HG03342 (cell line): ENCODE results near the gene RNF169.

Source experiments
- ATAC-seq: cut with Tn5 transposase; IDR thresholded peaks from one replicate; pipeline ENCODE4 v1.9.1; 2021; ENCODE audit warnings: mild to moderate bottlenecking, moderate library complexity; ENCODE audit not compliant: unreplicated experiment

Gene RNF169

GRCh38 chr11:74748211-74749126 lies at the start of gene RNF169:
Gene RNF169 (plus strand): TSS chr11:74748849. CDS start chr11:74748881, 32 bp downstream.
- ATAC-seq = peak; percentile 98

DNA sequence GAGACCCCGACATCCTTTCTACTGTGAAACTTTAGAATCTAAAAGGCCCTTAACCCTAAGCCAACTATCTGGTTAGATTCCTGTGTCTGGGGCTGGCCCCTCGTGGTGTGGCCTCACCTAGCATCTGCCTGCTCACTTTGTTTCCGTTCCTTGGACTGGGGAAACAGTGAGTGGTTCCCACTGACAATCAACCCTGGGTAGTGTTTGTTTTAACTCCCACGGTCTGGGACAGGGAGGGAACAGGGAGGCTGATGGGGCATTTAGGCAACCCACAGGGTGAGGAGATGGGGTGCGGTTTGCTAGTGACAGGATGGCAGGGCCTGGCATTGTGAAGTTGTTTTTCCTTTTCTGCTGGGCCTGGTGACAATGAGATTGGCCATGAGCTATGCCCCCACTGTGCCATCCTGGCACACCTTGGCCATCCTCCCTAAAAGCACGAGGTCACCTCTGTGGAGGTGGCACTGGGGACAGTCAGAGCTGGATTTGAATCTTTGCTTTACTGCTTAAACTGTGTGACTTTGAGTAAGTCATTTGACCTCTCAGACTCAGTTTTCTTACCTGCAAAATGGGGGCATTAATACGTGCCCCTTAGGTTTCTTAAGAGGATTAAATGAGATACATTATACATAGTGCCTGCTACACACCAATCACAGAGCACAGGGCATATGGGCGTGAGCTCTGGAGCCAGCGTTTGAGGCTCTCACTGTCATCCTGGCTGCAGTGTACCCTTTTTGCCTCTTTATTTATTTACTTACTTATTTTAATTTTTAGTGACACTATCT lies 48.8 kb upstream of the RNF169 start:
- no peak for ATAC-seq

DNA sequence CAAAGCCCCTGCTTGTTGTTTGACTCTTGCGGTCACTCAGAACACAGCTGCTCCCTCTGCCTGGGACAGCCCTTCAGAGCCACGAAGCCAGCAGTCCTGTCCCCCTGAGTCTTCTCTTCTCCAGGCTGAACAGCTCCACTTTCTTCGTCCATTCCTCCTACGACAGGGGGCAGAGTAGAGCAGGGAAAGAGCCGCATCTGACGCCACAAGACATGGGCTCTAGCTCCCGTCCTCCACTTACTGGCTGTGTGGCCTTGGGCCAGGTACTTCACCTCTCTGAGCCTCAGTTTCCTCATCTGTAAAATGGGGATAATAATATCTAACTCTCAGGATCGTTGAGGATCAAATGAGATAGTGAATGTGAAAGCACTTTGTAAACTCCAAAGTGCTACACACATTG lies 47.3 kb upstream of the RNF169 start:
- no peak for ATAC-seq

GRCh38 chr11:74702383-74703007 lies 46.2 kb upstream of the RNF169 start:
- no peak for ATAC-seq

GRCh38 chr11:74703211-74703610 lies 45.4 kb upstream of the RNF169 start:
- ATAC-seq = no peak

- no peak for ATAC-seq
These were observed 41.5 kb upstream of the RNF169 start for GRCh38 chr11:74707182-74707581.

- ATAC-seq = no peak
These were observed 40.8 kb upstream of the RNF169 start for GRCh38 chr11:74707602-74708510.

- ATAC-seq = no peak
These were observed 39.5 kb upstream of the RNF169 start for GRCh38 chr11:74709175-74709574.

GRCh38 chr11:74710281-74710938 lies 38.2 kb upstream of the RNF169 start:
- no peak for ATAC-seq

DNA sequence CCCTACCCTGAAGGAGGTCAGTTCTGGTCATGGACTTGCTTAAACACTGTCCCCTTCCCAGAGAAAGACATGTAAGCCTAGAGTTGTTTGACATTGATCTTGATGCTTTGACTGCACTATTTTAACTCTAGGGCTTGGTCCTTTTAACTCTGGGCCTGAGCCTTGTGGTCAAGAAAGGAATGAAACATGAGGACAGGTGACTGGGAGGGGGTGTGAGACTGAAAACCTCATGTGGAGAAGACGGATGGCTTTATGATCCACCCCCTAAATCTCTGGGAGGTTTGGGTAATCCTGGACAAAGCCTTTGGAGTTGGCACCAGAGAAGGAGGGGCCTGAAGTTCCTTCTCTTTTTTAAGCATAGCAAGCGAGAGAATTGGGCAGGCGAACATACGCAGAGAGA lies 35.0 kb upstream of the RNF169 start:
- ATAC-seq = no peak

DNA sequence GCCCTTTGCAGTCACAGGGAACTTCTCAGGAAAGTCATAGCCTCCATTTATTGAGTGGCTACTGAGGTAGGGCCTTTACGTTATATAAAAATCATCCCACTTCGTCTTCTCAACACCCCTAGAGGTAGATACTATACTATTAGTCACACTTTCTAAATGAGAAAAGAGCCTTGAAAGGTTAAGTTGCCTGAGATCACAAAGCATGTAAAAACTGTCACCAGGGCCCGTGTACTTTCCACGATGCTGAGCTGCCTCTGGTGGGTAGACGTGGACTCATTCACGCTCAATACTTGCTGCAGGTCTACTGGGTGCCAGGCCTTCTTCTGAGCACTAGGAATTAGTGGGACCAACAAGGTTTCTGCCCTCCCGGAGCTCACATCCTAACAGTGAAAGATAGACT lies 33.7 kb upstream of the RNF169 start:
- ATAC-seq = no peak

DNA sequence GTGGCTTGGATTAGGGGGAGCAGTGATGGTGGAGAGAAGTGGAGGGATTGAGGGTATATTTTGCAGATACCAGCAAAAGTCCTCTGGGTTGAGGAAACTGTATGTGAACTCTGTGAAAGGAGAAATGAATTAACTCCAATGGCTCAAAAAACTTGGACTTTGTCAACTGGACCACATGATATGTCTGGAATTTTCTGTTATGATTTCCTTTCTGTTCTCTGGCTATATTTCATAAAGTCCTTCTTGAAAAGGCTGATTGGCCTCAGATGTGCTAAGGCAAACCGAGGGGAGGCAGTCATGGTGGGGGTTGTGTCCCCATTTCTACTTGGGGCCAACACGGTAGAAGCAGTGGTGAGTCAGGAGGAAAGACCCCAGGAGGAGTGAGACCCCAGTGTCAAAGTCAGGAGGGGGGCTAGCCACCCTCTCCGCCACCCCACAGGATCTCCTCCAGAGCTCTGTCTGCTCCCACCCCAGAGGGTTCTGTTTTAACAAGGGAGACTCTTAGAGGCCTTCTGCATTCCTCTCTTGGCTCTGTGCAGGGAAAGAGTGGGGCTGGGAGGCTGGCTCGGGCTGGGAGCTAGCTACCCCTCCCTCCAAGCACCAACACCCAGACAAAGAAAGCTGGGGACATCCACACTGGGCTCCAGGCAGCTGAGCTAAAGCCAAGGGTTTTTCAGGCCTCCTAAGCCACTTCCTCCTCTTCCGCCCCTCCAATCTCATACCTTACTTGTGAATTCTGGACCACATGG lies 31.3 kb upstream of the RNF169 start:
- no peak for ATAC-seq

DNA sequence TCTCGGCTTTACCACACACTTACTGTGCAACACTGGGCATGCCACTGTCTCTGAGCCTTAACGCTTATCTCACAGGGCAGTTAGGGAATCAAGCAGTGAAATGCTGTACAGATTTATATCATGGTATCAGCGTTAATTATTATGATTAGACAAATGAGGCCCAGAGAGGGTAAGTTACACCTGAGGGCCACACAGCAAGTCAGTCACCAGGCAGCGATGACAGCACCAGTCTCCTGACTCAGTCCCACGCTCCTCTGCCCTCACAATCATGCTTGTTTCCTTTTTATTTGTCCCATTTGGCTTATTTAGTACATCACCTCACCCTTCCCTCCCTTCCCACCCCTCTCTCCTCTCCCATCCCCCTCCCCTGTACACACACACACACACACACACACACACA lies 29.6 kb upstream of the RNF169 start:
- no peak for ATAC-seq

- no peak for ATAC-seq
These were observed 27.8 kb upstream of the RNF169 start for GRCh38 chr11:74720596-74721478.

DNA sequence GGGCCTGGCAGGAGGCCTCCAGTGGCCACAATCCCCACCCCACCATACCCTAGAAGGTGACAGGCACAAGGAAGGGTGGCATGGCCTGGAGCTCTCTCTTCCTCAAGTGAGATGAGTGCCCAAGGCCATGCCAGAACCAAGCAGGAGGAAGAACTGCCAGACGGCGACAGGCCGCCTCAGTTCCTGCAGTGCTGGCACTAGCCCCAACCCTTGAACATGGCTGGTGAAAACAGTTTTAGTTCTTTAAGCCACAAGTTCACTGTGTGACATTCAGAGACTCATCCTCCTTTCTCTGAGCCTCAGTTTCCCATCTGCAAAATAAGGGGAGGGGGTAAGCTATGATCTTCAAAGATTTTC lies 27.2 kb upstream of the RNF169 start:
- no peak for ATAC-seq

- no peak for ATAC-seq
These were observed 25.1 kb upstream of the RNF169 start for GRCh38 chr11:74723511-74723910.

DNA sequence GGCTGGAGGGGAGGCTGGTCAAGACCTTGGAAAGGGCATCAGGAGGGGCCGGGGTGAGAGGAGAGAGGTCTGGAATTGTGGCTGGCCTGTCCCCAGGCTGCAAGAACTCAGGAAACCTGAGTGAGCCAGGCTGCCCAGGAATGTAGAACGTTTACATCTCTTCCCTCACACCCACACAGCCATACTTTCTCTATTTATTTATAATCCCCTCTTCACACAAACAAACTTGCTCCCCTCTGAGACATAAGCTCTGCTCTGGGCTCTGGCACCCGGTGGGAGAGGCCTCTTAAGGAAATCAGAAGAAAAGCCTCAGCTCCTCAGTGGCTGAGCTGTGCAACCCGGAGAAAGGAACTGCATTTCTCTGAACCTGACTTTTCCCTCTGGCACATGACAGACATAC lies 22.9 kb upstream of the RNF169 start:
- no peak for ATAC-seq

DNA sequence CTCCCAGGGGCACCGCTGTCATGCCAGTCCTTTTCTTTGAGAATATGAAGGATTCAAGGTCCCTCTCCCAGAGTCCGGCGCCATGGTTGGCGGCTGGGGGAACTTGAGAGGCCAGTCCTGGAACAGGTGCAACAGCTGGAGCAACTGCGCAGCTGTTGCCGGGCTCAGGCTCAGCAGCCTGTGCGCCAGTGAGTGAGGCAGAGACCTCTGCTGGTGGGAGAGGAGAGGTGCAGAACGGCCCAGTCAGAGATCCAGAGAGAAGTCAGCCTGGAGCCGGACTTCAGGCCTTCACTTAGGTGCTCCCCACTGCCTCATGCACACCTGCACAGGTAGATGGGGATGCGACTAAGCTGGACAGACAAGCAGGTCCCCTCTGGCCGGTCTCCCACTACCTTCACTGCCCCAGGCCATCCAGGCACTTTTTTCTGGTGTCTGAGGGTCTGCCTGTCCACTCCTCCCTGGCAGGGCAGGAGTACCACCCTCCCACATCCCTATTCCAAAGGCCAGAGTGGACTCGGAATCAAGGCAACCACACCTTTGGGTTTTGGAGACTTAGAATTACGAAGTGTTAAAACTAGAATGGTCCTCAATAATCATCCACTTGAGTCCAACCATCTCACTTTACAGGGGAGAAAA lies 22.0 kb upstream of the RNF169 start:
- peak; percentile 89 for ATAC-seq
